GM18520 (cell line): ENCODE measurements around the gene GTF3C1.

Experiments used
- ATAC-seq: cut with Tn5 transposase; IDR thresholded peaks from one replicate; pipeline ENCODE4 v1.9.1; 2021; ENCODE audit not compliant: unreplicated experiment

The GTF3C1 gene

GRCh38 chr16:27429330-27429871 is 120.3 kb downstream of the GTF3C1 start:
- no peak for ATAC-seq

- ATAC-seq, result no peak
Observed at GRCh38 chr16:27428026-27428785, 121.5 kb downstream of the GTF3C1 start.

GRCh38 chr16:27427538-27427937 is 122.2 kb downstream of the GTF3C1 start:
- ATAC-seq, result no peak

GRCh38 chr16:27426423-27427408 is 123.0 kb downstream of the GTF3C1 start:
- ATAC-seq, result peak; percentile 85

- ATAC-seq, result no peak
Observed at GRCh38 chr16:27425961-27426360, 123.8 kb downstream of the GTF3C1 start.

- ATAC-seq, result no peak
Observed at GRCh38 chr16:27424772-27425498, 124.8 kb downstream of the GTF3C1 start.

GRCh38 chr16:27421961-27422740 is 127.6 kb downstream of the GTF3C1 start:
- no peak for ATAC-seq

- ATAC-seq, result no peak
Observed at GRCh38 chr16:27417047-27417671, 132.6 kb downstream of the GTF3C1 start.

GRCh38 chr16:27414788-27415431 is 134.8 kb downstream of the GTF3C1 start:
- no peak for ATAC-seq

- ATAC-seq, result no peak
Observed at GRCh38 chr16:27413956-27414355, 135.8 kb downstream of the GTF3C1 start.

- ATAC-seq, result no peak
Observed at GRCh38 chr16:27410761-27411160, 139.0 kb downstream of the GTF3C1 start.
